Midbrain (tissue), 1 donor: ENCODE results near the gene ATP1B1.

Source experiments
- DNase-seq: peaks from one replicate; lab custom pipeline; 2025; lab: John Stamatoyannopoulos, UW

The ATP1B1 gene

DNA sequence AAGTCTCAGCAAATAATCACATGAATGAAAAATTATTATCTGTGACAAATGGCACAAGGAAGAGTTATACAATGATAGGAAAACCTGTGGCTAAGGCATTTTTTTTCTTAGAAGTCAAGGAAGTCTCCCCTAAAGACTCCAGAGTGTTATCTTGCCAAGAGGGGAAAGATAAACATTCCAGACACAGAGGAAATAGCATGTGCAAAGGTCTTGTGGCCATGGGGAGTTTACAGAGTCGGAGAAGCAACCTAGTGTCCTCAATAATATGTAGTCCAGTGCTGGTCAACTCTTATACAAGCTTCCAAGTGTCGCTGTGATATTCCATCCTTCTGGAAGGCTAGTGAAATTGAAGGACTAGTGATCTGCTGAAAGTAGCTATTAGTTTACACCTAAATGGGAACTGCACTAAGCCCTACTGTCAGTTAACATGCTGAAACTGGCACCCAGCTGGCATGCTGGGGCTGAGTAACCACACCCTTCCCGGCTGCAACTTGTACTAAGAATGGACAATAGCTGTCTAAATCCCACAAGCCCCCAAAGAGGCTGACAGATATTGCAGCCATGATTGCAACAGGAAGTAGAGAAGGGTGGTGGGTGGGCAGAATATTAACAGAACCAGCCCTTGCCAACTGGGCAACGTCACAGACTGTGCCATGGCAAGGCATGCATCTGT lies 11.5 kb upstream of the ATP1B1 start:
- no peak for DNase-seq

DNA sequence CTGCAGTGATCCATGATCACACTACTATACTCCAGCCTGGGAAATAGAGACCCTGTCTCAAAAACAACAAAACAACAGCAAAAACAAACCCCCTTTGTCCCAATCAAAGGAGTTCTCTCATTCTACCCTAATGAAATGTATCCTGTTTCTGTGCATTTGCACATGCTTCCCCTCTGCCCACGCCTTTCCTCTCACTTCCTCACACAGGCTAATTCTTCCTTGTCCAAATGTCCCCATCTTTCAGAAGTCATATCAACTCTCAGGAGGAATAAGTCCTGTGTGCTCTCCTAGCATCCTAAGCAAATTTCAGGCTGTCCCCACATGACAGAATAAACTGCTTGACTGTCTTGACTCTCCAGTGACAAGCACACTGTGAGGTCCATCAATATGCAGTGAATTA lies 8.1 kb upstream of the ATP1B1 start:
- DNase-seq: no peak

DNA sequence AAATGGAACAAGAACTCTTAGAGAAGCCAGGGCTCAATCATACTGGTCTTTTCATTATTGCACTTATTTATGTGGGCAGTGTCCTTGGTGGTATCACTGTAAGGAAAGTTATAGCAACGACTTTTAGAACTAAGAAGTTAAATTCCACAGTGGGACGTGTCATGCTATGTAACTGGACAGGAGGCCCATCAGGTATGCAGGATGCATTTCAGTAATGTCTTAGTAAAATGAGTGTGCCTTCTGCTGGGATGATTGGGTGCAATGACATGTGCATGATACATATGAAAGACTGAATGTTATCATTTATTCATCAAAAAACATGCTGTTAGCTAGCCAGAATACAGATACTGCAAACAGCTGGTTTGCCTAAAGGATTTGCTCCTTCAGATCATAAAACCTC lies 6.9 kb upstream of the ATP1B1 start:
- no peak for DNase-seq

DNA sequence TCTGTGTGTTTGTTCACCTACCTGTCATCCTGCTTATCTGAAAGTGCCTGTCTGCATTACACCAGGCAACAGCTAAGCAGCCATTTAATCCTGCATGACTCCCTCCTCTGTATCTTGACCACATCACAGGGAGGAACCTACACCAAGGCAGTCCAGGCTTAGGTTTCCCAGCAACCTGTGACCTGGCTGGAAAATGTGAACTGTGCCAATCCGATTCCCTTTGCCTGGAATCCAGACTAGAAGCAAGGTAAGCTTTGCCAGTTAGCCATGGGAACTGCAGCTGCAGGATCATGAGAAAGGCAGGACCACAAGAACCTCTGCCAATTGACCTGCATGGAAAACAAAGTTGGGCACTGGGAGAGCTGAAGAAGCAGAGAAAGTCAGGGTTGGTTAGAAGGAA lies 6.3 kb upstream of the ATP1B1 start:
- DNase-seq: no peak

DNA sequence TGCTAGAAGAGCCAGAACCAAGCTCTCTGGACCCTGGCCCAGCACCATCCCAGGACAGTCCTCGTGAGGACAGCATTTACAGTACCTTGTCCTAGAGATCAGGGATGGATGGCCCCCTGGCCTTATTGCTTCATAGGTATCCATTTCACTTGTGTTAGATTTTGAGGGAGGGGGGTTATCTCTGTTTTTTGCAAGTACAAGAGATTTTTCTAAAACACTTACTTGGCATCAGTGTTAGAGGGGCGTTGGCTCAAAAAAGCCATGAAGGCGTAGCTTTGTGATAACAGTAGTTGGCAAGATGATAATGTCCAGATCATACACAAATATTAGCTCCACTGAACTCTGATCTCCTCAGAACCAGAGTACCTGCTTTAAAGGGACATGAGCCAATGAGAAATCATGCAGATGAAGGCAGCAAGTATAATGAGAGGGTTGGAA lies 5.8 kb upstream of the ATP1B1 start:
- no peak for DNase-seq

DNA sequence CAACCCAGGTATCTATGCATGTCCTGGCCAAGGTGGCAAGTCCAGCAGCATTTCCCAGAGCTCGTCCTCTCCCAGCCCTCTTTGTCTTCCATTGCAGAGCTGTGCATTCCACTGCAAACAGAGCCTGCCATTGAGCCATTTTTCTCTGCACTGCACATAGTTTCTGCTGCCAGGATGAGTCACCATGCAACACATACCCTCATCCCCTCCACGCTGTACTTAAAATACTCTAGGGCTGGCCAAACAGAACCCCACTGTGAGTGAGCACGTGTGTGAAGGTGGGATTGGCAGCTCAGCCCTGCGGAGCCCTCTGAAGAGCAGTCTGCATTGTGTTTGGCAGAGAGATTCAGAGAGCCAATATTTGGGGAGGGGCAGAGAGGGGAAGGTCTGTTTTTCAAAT lies 3.9 kb upstream of the ATP1B1 start:
- peak; percentile 48 for DNase-seq

DNA sequence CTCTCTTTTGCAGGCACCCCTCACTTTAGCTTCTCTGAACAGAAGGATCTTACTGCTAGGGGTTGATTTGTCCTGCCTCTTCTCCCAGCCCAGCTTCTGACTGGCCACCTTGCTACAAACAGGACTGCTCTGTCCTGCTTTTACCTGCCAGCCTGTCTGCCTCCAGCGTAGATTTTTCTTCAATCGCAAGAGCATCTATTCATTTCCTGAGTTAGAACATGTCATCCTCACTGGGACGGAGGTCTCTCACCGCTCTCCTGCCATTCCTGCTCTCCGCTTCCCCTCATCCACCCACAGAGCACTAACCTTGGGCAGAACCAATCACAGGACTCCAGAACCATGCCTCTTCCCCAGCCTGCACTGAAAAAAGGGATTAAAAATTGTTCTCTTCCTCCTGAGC lies 3.5 kb upstream of the ATP1B1 start:
- DNase-seq: no peak

DNA sequence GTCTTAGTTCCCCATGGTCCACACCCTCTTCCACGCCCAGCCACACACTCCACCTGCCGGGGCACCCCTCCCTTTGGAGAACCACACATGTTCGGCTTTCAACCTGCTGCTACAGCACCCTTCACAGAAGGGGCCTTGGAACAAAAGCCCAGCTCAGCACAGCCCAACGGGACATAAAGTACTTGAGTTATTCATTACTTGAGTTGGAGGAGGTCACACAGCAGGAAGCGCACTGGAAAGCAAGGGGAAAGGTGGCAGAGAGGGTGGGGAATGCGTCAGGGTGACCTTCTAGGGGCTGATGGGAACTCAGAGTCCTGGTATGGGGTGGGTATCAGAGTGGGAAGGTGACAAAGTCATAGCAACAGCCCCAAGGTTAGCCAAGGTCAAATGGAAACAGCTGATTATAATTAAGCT lies 3.0 kb upstream of the ATP1B1 start:
- no peak for DNase-seq

DNA sequence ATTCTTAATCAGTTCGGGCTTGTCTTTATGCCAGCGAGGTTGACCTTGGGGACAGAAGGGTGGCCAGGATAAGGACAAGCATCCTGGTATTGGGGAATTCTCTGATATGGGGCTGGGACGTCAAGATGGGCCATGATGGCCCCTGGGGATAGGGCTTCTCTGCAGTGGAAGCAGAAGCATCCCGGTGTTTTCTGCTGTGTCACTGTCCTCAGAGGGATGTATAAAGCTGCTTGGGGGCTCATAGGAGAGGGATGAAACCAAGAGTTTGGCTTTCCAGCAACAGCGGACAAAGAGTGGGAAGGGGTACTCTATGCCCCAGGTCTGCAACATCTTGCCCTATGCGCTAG lies 1.4 kb upstream of the ATP1B1 start:
- DNase-seq: peak; percentile 62

DNA sequence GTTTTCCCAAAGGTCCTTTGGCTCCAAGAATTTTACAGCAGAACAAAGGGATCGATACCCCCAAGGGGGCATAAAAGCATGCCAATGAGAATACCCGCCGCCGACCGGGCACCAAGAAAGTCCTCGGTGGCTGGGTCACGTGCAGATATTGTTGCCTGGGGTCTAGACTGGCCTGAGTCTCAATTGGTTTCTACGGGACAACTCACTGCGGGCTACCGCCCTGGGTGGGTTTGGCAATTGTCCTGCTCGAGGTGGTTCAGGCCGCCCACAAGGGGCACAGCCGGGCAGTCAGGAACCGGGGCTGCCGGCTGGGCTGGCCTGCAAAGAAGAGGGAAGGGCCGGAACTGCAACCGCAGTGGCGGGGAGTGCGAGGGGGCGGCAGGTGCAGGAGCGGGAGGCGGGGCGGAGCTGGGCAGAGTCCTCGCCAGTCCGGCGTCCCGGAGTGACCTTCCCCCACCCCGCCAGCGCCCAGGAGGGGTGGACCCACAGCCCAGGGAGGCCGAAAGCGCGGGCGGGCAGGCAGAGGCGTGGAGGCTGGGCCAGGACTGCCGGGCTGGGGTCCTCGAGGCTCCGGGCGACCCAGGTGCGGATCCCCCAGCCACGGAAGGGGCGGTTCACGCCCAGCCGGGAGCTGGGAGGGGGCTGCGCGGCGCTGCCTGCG lies 926 bp upstream of the ATP1B1 start:
- DNase-seq: peak; percentile 78

DNA sequence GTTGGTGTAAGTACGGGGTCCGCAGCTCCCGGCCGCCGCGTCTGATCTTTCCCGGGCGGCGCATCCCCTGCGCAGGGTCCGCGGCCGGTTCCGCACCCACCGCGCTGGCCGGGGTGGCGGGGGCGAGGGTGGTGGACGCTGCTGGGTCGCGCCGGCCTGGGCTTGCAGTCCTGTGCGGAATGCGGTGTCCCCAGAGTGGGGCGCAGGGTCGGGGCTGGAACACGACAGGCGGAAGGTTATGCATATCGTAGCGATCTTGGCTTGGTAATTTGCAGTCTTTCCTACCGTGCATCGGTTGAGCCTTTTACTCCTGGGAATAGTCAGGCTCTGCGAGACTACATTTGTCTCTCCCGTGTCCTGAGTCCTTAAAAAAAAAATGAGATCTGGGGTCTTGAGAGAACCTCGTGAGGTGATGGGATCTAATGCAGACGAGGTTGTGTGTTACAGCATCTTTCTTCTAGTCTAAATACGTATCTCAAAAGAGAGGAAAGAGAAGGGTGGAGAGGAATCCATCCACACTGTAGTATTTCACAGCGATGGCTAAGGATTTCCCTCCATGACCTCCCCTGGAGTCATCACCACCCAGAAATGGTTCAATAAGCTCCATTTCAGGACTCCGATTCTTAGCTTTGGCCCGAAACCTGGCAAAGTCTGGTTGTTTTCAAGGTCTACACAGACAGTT lies 572 bp downstream of the ATP1B1 start:
- DNase-seq: no peak

DNA sequence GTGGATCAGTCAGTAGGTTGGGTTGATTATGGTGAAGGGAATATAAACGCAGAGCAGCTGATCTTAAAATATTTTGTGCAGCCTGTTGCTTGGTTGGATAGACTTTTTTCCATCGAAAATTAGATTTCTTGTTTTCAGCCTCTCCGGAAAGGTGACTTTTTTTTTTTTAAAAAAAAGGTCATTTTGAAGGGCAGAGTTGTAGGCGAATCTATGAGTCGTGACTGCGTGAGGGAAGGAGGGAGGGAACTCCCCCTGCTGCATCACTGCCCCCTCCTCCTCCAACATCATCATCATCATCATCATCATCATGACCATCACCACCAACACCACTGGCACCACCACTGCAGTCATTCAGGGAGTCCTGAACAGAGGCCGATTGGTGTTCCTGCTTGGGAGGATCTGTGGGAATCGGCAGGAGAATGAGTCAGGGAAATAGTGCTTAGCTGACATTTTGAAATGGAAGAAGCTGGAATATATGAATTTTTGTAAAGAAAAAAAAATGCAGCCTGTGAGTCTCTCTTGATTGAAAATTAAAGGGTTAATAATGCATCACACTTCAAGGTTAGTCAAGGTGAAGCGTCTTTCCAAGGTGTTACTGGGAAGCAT lies 1.2 kb downstream of the ATP1B1 start:
- DNase-seq: peak; percentile 53

DNA sequence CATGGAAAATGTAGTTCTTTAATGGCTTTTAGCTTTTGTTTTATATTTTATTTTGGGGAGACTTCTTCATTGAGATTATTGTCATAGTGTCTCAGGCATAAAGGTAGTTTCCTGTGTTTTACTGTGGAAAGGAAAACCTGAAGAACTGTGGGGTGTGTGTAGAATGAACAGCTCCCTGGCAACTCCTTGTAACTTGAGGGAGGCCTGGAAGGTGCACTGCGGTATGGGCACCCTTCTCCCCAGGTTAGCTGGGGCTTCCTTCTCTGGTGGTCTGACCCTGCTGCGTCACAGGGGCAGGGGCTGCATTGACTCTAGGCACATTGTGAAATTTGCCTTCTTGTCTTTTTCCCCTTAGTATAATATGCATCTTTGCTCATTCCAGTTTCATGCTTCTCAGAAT lies 1.7 kb downstream of the ATP1B1 start:
- DNase-seq: no peak

DNA sequence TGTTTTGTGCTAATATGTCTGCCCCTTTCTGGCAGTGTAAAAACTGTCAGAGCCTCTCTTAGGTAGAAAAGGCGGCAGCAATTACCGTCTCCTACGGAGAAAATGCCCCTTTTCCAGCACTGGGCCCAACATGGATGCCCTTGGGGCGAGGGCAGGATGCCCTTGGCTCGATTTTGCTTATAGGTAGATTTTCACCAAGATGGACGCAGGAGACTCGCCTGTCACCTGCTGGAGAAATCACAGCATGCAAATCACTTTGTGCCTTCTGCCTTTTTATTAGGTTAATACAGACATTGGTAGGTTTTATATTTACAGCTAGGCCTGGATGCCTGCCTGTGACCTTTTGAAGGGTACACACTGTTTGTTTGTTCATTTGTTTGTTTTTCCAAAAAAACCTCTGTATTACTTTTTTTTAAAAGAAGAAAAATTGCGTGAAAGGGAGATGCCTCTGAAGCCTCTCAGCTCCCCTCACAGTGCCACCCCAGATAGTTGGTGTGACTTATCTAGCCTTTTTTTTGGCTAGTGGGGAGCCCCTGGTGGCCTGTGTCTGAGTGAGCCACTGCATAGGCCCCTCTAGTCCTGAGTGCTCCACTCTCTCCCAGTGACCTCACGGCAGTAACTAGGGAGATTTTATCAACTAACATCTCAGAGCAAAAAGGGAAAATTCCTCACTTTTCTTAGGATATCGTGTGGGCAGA lies 2.5 kb downstream of the ATP1B1 start:
- peak; percentile 72 for DNase-seq

DNA sequence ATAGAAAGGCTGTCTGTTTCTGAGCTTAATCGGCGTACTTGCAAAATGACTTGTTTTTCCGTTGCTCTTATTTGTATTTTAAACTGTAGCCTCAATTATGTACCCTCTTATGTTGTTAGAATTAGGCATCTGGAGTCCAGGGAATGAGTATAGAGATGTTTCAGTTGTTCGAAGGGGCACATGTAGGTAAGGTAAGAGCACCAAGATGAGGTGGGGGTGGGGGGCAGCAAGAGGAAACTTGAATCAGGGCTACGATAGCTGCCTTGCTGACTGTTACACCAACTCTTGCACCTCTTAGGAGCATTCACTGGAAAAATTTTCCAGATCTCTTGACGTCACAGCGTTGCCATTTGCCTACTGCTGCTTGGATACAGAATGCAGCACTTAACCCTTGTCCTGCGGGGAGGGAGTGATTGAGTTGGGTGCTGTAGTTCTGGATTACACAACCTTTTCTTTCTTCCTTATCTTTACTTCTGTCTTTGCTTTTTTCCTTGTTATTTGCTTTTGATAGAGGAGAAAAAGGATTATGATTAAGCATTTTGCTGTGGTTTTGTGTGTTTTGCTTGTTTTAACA lies 3.2 kb downstream of the ATP1B1 start:
- peak; percentile 67 for DNase-seq

DNA sequence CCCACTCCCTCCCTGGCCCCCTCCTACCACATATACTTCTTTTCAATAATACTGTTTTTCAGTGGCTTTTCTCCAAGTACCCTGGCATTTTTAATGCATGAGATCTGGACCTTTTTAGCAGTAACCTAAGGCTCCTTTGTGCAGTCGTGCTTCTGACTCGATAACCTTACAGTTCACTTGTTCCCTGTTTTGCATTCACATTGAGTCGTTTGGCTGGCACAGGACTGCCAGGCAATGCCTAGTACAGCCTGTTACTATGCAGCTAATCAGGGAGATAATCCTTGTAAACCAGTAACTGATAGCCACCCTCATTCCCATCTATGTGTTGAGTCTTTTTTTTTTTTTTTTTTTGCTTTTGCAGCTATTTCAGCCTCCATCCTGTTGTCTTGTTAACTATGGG lies 3.7 kb downstream of the ATP1B1 start:
- peak; percentile 52 for DNase-seq

DNA sequence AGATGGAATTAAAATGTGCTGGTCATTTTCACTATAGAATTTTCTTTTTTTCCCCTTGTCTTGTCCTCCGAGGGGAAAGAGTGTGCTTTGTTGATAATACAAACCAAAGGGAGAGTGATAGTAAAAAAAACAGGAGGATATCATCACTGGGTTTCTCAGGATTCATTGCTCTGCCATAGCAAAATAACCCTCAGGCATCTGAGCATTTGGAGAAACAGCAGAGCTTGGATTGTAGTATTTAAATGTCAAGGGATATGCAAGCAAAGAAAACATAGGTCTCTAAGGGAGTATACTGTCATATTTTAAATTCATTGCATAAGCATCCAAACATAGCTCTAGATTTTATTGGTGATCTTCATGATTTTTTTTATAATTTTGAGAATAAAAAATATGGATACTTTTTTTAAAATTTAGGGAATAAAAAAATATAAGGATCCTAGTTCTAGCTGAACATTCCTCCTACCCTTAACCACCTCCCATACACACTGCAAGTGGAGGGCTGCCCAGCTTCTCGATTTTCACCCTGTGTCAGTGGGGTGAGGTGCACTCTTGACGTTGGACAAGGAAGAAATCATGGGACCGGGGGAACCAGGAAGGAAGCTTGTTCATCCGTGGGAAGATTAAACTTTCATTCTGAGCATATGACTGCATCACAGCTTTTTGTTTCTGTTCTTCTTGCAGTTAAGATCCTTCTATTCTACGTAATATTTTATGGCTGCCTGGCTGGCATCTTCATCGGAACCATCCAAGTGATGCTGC lies 4.4 kb downstream of the ATP1B1 start:
- DNase-seq: no peak

DNA sequence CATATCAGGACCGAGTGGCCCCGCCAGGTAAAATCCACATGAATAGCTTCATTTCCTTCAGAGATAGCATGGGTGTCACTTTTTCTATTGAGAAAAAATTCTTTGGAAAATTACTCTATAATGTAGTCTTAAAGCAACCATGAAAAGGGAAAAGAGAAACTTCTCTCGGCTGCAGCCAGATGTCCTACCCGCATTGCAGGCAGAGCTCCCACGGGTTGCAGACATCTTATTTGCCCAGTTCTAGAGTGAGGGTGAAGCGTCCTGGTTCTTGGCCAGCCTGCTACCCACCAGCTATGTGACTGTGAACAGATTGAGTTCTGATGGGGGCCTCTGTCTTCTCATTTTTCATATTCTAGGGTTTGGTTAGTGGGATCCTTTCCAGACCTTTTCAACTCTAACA lies 5.0 kb downstream of the ATP1B1 start:
- no peak for DNase-seq

DNA sequence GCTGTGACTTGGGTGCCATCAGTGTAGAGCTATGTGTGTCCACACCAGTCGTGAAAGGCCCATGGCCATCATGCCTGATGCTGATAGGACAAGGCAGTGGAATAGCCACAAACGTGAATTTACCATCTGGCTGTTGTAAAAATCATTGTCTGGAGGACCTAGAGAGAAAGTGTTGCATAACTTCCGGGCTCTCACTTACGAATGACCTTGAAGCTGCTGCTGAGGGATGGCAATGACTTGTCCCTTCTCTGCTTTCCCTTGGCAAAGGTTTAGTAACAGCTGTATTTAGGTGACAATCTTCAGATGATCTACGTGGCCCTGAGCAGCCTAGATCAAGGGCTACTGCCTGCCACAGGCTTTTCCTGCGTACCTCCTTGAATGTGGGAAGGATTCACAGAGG lies 5.8 kb downstream of the ATP1B1 start:
- DNase-seq: no peak

DNA sequence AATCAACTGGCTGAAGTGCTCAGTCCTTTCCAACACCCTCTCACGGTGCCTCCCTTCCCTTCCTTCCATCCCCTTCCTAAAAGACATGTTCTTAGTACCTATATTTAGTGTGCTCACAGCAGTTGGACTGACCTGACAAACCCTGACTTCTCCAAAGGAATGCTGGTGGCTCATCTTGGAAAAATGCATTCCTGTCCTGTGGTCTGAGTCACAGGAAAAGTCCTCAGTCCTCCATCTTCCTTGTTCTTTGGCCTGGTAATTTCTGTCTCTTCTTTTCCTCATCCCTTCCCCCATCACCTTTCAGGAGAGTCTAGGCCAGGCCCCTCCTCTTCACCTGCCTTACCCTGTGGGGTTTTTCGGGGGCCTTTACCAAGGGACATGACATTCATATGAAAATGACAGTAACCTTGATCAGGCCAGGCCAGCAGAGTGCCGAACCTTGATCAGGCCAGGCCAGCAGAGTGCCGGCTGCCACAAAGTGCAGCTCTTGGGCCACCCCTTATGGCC lies 7.2 kb downstream of the ATP1B1 start:
- no peak for DNase-seq
